ENCODE data around the gene SPHK2.

Gene SPHK2

DNA sequence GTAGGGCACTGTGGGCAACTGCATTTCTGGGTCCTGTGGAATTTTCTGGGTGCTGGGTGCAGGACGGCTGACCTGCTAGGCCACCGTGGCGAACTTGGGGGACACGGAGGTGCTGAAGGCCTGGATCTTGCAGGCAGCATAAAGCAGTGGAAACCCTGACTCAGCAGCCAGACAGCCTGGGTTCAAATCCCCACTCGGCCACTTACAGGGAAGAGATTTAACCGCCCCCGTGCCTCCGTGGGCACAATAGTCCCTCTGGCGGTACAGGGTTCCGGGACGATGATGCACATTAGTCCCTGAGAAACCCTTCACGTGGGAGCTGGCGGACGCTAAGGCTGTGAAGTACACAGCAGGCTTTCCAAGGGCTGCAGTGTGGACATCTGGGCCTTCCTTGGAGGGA is 7.4 kb upstream of the SPHK2 start:
- Histone ChIP-seq H3K27me3 (ENCODE audit: insufficient read depth, low read length, poor library complexity) (no peaks in the 10 kb centered on the region), H3K4me2 (ENCODE audit: insufficient read depth, low read length) (no peak overlapping the region), H3K4me3 (ENCODE audit: low read depth in 1 of 2, low read length in 2 of 2) (no peak overlapping the region), H2AFZ (ENCODE audit: low read depth, low read length) (no peak overlapping the region), H3K9ac (ENCODE audit: low read depth, low read length) (no peak overlapping the region), H3K36me3 (ENCODE audit: insufficient read depth, low read length) (peaks cover 21% of the 10 kb centered on the region), H3K9me3 (ENCODE audit: insufficient read depth, low read length, severe bottlenecking) (no peaks in the 10 kb centered on the region), H3K79me2 (ENCODE audit: insufficient read depth, low read length) (peaks cover 15% of the 10 kb centered on the region), H3K27ac (ENCODE audit: low read length) (no peak overlapping the region), H3K4me1 (ENCODE audit: insufficient read depth, low read length) (peaks cover 6% of the 10 kb centered on the region), H4K20me1 (ENCODE audit: insufficient read depth, low read length) (peaks cover 33% of the 10 kb centered on the region)
- ATAC-seq (ENCODE audit: insufficient read depth, low read depth), result no peak
- no peak for DNase-seq
- no peak for TF ChIP-seq CTCF (IDR thresholded peaks at IDR 0.05; ENCODE audit: borderline replicate concordance, extremely low read depth, low read length, poor library complexity, severe bottlenecking)
- no peak for TF ChIP-seq EZH2 (IDR thresholded peaks at IDR 0.05; ENCODE audit: borderline replicate concordance, low read depth, low read length, severe bottlenecking)

- H3K27ac ChIP-seq (ENCODE audit: low read length), result no peak overlapping the region
- no peaks in the 10 kb centered on the region for H3K9me3 ChIP-seq (ENCODE audit: insufficient read depth, low read length, severe bottlenecking)
- H3K4me3 ChIP-seq (ENCODE audit: low read depth in 1 of 2, low read length in 2 of 2), result no peak overlapping the region
- no peak for TF ChIP-seq CTCF (IDR thresholded peaks at IDR 0.05; ENCODE audit: borderline replicate concordance, extremely low read depth, low read length, poor library complexity, severe bottlenecking)
- TF ChIP-seq EZH2 (IDR thresholded peaks at IDR 0.05; ENCODE audit: borderline replicate concordance, low read depth, low read length, severe bottlenecking), result no peak
- H3K79me2 ChIP-seq (ENCODE audit: insufficient read depth, low read length), result peaks cover 29% of the 10 kb centered on the region
- H3K4me2 ChIP-seq (ENCODE audit: insufficient read depth, low read length), result no peak overlapping the region
- ATAC-seq (ENCODE audit: insufficient read depth, low read depth) (no peak), DNase-seq (no peak)
- H3K36me3 ChIP-seq (ENCODE audit: insufficient read depth, low read length), result peaks cover 34% of the 10 kb centered on the region
- peaks cover 20% of the 10 kb centered on the region for H3K4me1 ChIP-seq (ENCODE audit: insufficient read depth, low read length)
- no peak overlapping the region for H3K9ac ChIP-seq (ENCODE audit: low read depth, low read length)
- H2AFZ ChIP-seq (ENCODE audit: low read depth, low read length), result no peak overlapping the region
- no peaks in the 10 kb centered on the region for H3K27me3 ChIP-seq (ENCODE audit: insufficient read depth, low read length, poor library complexity)
- peaks cover 46% of the 10 kb centered on the region for H4K20me1 ChIP-seq (ENCODE audit: insufficient read depth, low read length)
Observed at GRCh38 chr19:48613024-48613851, 6.1 kb upstream of the SPHK2 start.

GRCh38 chr19:48613852-48614435 is 5.4 kb upstream of the SPHK2 start:
- peaks cover 36% of the 10 kb centered on the region for H3K79me2 ChIP-seq (ENCODE audit: insufficient read depth, low read length)
- no peaks in the 10 kb centered on the region for H3K9me3 ChIP-seq (ENCODE audit: insufficient read depth, low read length, severe bottlenecking)
- H3K27me3 ChIP-seq (ENCODE audit: insufficient read depth, low read length, poor library complexity), result no peaks in the 10 kb centered on the region
- H3K4me3 ChIP-seq (ENCODE audit: low read depth in 1 of 2, low read length in 2 of 2), result no peak overlapping the region
- H3K4me2 ChIP-seq (ENCODE audit: insufficient read depth, low read length), result no peak overlapping the region
- no peak overlapping the region for H3K27ac ChIP-seq (ENCODE audit: low read length)
- no peak for TF ChIP-seq CTCF (IDR thresholded peaks at IDR 0.05; ENCODE audit: borderline replicate concordance, extremely low read depth, low read length, poor library complexity, severe bottlenecking)
- TF ChIP-seq EZH2 (IDR thresholded peaks at IDR 0.05; ENCODE audit: borderline replicate concordance, low read depth, low read length, severe bottlenecking), result no peak
- peaks cover 50% of the 10 kb centered on the region for H4K20me1 ChIP-seq (ENCODE audit: insufficient read depth, low read length)
- H3K9ac ChIP-seq (ENCODE audit: low read depth, low read length), result no peak overlapping the region
- peak; percentile 10 for ATAC-seq (ENCODE audit: insufficient read depth, low read depth)
- H3K4me1 ChIP-seq (ENCODE audit: insufficient read depth, low read length), result peaks cover 22% of the 10 kb centered on the region
- H2AFZ ChIP-seq (ENCODE audit: low read depth, low read length), result no peak overlapping the region
- no peak for DNase-seq
- peaks cover 41% of the 10 kb centered on the region for H3K36me3 ChIP-seq (ENCODE audit: insufficient read depth, low read length)

Data from DND-41 (cell line).